WTC11 (cell line): ENCODE measurements around the gene SYCP2L.

Experiments used
- CTCF ChIP-seq: fragments of 200-600 bp; IDR thresholded peaks from 2 replicates; pipeline ENCODE4 v1.8.0; 2022; ENCODE audit warnings: antibody characterized with exemption
- ESRRA ChIP-seq: sonication (generic); formaldehyde crosslinking; IDR thresholded peaks from 2 replicates; pipeline ENCODE4 v1.8.1; 2022; ENCODE audit warnings: mild to moderate bottlenecking, missing genetic modification reagents, borderline replicate concordance
- IRF2 ChIP-seq: sonication (generic); formaldehyde crosslinking; IDR thresholded peaks from 2 replicates; pipeline ENCODE4 v1.8.0; 2022; ENCODE audit warnings: low read depth, missing genetic modification reagents, borderline replicate concordance
- MLX ChIP-seq: sonication (generic); formaldehyde crosslinking; IDR thresholded peaks from 2 replicates; pipeline ENCODE4 v1.8.1; 2023; ENCODE audit warnings: mild to moderate bottlenecking, missing genetic modification reagents, moderate library complexity
- NFE2L1 ChIP-seq: sonication (generic); formaldehyde crosslinking; IDR thresholded peaks from 2 replicates; pipeline ENCODE4 v1.8.1; 2023; ENCODE audit warnings: missing genetic modification reagents
- NR1H2 ChIP-seq: sonication (generic); formaldehyde crosslinking; IDR thresholded peaks from 2 replicates; pipeline ENCODE4 v1.9.0; 2021; ENCODE audit warnings: mild to moderate bottlenecking, moderate library complexity, missing genetic modification reagents
- NR3C1 ChIP-seq: sonication (generic); formaldehyde crosslinking; conservative IDR thresholded peaks from 2 replicates; pipeline ENCODE4 v1.8.1; 2023; ENCODE audit warnings: low read depth, mild to moderate bottlenecking, missing genetic modification reagents
- TEAD4 ChIP-seq: sonication (generic); formaldehyde crosslinking; IDR thresholded peaks from 2 replicates; pipeline ENCODE4 v1.8.0; 2022; ENCODE audit warnings: mild to moderate bottlenecking, missing genetic modification reagents
- ZNF671 ChIP-seq: fragments of 250-450 bp; sonication (Bioruptor Pico); IDR thresholded peaks from 2 replicates; pipeline ENCODE4 v1.8.0; 2021; ENCODE audit warnings: mild to moderate bottlenecking

- TF ChIP-seq CTCF = no peak
- no peak for TF ChIP-seq IRF2 (CRISPR knock-in tag)
- no peak for TF ChIP-seq ZNF671 (CRISPR knock-in tag)
- TF ChIP-seq NR1H2 = no peak
- no peak for TF ChIP-seq MLX (CRISPR knock-in tag)
- no peak for TF ChIP-seq ESRRA (CRISPR knock-in tag)
- no peak for TF ChIP-seq NFE2L1
- no peak for TF ChIP-seq TEAD4
- TF ChIP-seq NR3C1 (CRISPR knock-in tag) = no peak
Measured at GRCh38 chr6:10867952-10868351, 18.9 kb upstream of the SYCP2L start.
